Mucosa of descending colon (tissue), 3 donors: ENCODE data around the gene ST6GALNAC4. TPM values are rescaled to one million over a fixed set of nuclear protein-coding genes. Genes with fewer than 3 reads are reported as not detected.
A peak's percentile ranks its signal among the peaks of the same experiment; 100 is the strongest.
"Not testable (repeated sequence)": the region's sequence is repeated elsewhere in the genome, so short reads cannot be mapped to it uniquely, and the experiment has no call there.

ENCODE experiments used
- ATAC-seq: fragments of 200-7000 bp; cut with Tn5 transposase; one replicate; pipeline ENCODE4 v1.9.1; 2020; ENCODE audit warnings: mild to moderate bottlenecking, moderate library complexity
- DNase-seq, 3 donors: peaks; one replicate each; pipeline ENCODE4 v3.0.0-alpha.2; 2020
- H3K36me3 ChIP-seq: fragments of 200-600 bp; one replicate; pipeline ENCODE4 v1.8.0; 2021; ENCODE audit warnings: low read depth, mild to moderate bottlenecking
- H3K4me1 ChIP-seq: fragments of 200-600 bp; one replicate; pipeline ENCODE4 v1.8.0; 2021; ENCODE audit warnings: low read depth, mild to moderate bottlenecking
- H3K4me3 ChIP-seq: fragments of 200-600 bp; one replicate; pipeline ENCODE4 v1.8.0; 2021; ENCODE audit warnings: mild to moderate bottlenecking
- H3K9me3 ChIP-seq: fragments of 200-600 bp; one replicate; pipeline ENCODE4 v1.8.0; 2021; ENCODE audit warnings: mild to moderate bottlenecking
- CTCF ChIP-seq: fragments of 200-600 bp; IDR thresholded peaks from one replicate; pipeline ENCODE4 v1.8.0; 2022; ENCODE audit warnings: antibody characterized with exemption, mild to moderate bottlenecking
- intact Hi-C, 2 donors: fragments of 100-400 bp; cut with DNase I in 1 of 2; cut with micrococcal nuclease in 1 of 2; formaldehyde crosslinking; loops; one replicate each; pipeline versions ENCODE4 v1.11.0 to v1.11.1; 2022; cut with DNase I, micrococcal nuclease
- total RNA-seq, 3 donors: library from RNA; stranded (reverse); fragmentation: NEBNext Ultra II Directional in 2 of 3; extraction: Animal tissue kit (Norgen Biotek cat#: 25700) in 2 of 3; gene quantifications; one replicate each; pipeline versions ENCODE4 v1.2.1 to v1.2.4, GENCODE V29; 2021 to 2023
- donor health status: DM: no; HTN: no; CAD: no; lungs with moderate emphysema.
- donor health status: DM: no; HTN: no; CAD: no.
- donor health status: DM: no; HTN: yes; CAD: no.

Gene ST6GALNAC4
- total RNA-seq, 3 donors from 2014 or later: 31.0 to 39.2 (median 37.2) TPM

DNA sequence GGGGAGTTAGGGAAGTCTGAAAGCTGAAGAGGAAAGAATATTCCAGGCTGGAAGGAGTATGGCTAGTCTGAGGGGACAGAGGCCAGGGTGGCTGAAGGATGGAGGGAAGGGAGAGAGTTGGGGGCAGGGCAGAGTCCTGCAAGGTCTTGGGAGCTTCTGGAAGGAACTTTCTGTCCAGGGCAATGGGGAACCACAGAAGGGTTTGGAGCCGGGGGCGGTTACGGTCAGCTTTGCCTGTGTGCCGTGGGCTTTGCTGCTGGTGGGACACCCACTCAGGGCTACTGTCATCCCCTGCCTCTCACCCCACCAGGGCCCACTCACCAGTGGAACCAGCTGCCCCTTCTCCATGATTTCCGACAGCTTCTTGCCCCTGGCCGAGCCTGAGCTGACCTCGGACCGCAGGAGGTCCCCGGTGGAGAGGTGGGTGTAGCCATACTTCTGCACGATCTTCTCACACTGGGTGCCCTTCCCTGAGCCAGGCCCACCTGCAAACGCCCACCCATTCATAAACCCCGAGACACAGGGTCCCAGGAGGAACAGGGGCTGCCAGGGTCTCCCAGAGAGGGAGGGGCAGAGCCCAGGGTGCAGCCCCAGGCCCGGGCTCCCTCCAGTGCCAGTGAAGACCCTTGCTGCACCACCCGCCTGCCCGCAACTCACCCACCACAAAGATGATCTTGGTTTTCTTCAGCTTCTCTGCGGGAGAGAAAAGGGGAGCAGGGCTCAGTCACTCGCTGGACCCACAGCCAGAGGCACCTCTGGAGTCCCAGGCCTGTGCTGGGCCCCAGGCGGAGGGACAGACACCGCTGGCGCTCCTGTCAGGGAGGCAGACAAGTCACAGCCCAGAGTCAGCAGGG, 44.2 kb downstream of the ST6GALNAC4 start:
- no peak for ATAC-seq
- Histone ChIP-seq H3K36me3 (no peaks in the 10 kb centered on the region), H3K4me3 (no peak overlapping the region), H3K9me3 (no peaks in the 10 kb centered on the region), H3K4me1 (peaks cover 29% of the 10 kb centered on the region)
- no peak for DNase-seq
- intact Hi-C loops: loop anchor here in 1 of 2 donors (10.0 kb wide), 1 partner anchor 138 kb away; the partner anchor contains the start of gene TOR2A
- TF ChIP-seq CTCF: no peak

GRCh38 chr9:127871531-127871930, 45.3 kb downstream of the ST6GALNAC4 start:
- intact Hi-C loops: loop anchor here in 1 of 2 donors (10.0 kb wide), 1 partner anchor 137 kb away; the partner anchor contains the start of gene TOR2A

DNA sequence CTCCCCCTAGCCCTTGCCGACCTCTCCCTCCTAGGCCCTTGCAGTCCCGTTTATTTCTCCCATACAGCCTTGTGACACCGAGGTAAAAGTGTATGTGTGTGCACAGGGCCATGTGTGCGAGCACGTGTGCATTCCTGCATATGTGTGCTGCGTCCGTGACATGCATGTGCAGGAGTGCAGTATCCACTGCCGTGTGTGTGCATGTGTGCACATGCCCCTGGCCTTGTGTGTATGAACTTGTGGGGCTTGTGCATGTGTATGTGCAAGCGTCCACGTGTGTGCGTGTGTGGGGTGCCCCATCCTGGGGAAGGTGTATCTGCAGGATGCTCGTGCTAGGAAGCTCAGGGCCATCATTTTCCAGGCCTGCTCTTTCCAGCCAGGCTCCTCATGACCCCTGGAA, 46.0 kb downstream of the ST6GALNAC4 start:
- H3K9me3 ChIP-seq: no peaks in the 10 kb centered on the region
- H3K4me3 ChIP-seq: no peak overlapping the region
- peaks cover 17% of the 10 kb centered on the region for H3K4me1 ChIP-seq
- ATAC-seq (no peak), DNase-seq (no peak)
- intact Hi-C loops: loop anchor here in 1 of 2 donors (10.0 kb wide), 1 partner anchor 136 kb away; the partner anchor contains the start of gene TOR2A
- no peaks in the 10 kb centered on the region for H3K36me3 ChIP-seq
- no peak for TF ChIP-seq CTCF

More at GRCh38 chr9:127871531-127871930, 45.3 kb downstream of the ST6GALNAC4 start:
- Histone ChIP-seq H3K4me1 (peaks cover 22% of the 10 kb centered on the region), H3K36me3 (no peaks in the 10 kb centered on the region), H3K4me3 (no peak overlapping the region), H3K9me3 (no peaks in the 10 kb centered on the region)
- ATAC-seq (no peak), DNase-seq (no peak)
- no peak for TF ChIP-seq CTCF

GRCh38 chr9:127870153-127870491, 46.7 kb downstream of the ST6GALNAC4 start:
- not testable (repeated sequence) for H3K36me3 ChIP-seq

DNA sequence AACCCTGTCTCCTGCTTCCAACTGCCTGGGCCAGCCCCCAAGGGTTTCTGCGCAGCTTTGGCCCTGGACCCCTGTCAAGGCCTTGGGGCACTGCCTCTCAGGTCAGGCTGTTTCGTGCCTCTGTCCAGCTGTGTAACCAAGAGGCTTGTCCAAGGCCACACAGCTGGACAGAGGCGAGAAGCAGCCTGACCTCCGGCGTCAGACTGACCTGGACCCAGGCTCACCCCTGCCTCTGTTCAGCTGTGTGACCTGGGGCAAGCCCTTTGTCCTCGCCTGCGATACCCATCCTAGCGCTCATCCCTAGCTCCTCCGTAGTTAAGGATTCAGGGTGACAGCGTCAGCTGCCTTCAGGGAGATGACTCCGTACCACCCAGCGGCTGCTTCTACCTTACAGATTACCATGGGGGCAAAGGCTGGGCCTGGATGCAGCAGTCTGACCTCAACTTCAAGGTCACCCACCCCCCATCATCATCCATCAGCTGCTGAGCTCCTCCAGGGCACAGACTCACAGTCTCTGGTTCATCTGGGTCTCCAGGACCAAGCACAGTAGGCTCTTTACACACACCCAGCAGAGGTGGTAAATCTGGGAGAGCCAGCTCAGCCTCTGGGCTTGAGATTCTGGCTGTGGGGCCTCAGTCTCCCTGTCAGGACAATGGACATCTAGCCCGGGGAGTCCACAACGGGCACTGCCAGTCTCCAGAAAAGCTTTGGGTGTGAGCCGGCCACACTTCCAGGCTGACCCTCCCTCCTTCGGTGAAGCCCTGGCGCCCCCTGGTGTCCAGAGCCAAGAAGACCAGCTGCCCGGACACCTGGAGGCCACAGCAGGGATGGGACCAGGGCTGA, 47.3 kb downstream of the ST6GALNAC4 start:
- peak; percentile 82 for TF ChIP-seq CTCF
- no peaks in the 10 kb centered on the region for H3K36me3 ChIP-seq
- no peaks in the 10 kb centered on the region for H3K9me3 ChIP-seq
- ATAC-seq: peak; percentile 89
- peak; percentile 88 to 95 (median 91) for DNase-seq
- H3K4me1 ChIP-seq: peaks cover 10% of the 10 kb centered on the region
- intact Hi-C loops: loop anchor here in 1 of 2 donors (10.0 kb wide), 1 partner anchor 135 kb away; the partner anchor contains the start of gene TOR2A
- H3K4me3 ChIP-seq: no peak overlapping the region

More at GRCh38 chr9:127870153-127870491, 46.7 kb downstream of the ST6GALNAC4 start:
- peaks cover 14% of the 10 kb centered on the region for H3K4me1 ChIP-seq
- ATAC-seq, H3K9me3 ChIP-seq, DNase-seq, H3K4me3 ChIP-seq: not testable (repeated sequence)
- intact Hi-C loops: loop anchor here in 1 of 2 donors (10.0 kb wide), 1 partner anchor 135 kb away; the partner anchor contains the start of gene TOR2A
